CD4-positive, alpha-beta T cell treated with Interleukin-15 for 4 hours (primary cell): ENCODE results near the gene MYO6.

Experiments used
- DNase-seq: peaks from one replicate; pipeline ENCODE4 v3.0.0-alpha.2; 2020; ENCODE audit warnings: low spot score

The MYO6 gene

DNA sequence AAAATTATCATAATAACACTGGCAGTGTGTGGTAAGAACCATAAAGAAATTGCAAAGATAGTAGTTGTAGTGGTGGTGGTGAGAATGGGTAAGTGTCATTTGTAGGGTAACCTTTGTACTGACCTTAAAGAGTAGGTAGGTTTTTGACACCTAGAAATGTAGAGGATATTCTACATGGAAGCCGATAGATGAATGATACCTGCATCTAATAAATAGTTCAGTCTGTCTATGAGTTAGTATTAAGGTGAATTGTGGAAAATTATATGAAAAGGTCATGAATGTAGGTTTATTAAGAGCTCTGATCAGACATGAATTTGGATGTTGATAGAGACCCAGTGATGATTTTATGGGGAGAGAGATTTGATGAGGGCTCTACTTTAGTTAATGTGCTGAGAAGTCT, 78.1 kb downstream of the MYO6 start:
- no peak for DNase-seq

GRCh38 chr6:75830959-75831885, 82.2 kb downstream of the MYO6 start:
- DNase-seq = no peak

DNA sequence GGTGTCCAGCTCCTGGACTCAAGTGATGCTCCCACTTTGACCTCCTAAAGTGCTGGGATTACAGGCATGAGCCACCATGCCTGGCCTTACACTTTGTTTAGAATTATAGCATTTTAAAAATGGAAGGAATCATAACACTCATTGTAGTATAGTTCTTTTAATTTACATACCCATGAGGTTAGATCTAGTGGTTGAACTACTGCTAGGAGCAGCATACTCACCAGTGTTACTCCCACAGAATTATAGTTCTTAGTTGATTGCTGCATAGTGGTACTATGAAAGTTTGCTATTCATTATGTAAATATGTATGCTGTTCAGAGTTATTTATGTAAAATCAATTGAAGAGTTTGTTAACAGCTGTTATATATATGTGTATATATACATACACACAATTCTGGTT, 85.4 kb downstream of the MYO6 start:
- no peak for DNase-seq

DNA sequence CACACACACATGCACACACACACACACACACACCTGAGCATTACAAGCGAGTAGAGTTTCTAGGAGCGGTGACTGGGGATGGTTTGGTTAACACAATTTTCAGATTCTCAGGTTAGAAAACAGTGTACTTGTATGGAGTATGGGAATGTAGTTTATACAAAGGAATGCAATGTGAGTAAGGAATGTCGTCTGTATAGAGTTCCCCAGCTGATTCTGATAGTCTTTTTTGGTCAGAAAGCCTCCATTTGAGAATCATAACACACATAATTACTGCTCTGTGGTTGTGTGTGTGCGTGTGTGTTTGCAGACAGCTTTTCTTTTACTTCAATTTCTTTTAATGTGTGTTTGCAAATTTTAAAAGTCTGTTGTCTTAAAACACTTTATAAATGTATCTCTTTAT, 93.2 kb downstream of the MYO6 start:
- DNase-seq = no peak

GRCh38 chr6:75842732-75843131, 93.7 kb downstream of the MYO6 start:
- DNase-seq = no peak

GRCh38 chr6:75843396-75843795, 94.4 kb downstream of the MYO6 start:
- no peak for DNase-seq

DNA sequence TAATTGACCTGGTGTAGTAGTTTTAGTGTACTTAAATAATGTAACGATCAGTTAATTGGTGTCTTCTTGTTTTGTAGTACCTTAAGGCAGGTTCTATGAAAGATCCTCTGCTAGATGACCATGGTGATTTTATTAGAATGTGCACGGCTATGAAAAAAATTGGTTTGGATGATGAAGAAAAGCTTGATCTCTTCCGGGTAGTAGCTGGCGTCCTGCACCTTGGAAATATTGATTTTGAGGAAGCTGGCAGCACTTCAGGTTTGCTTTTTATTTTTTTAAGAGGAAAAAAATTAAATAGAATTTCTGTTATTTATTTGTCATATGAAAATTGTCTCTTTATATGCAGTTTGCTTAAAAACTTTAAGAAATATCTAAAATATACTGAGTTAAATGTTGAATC, 99.2 kb downstream of the MYO6 start:
- no peak for DNase-seq

DNA sequence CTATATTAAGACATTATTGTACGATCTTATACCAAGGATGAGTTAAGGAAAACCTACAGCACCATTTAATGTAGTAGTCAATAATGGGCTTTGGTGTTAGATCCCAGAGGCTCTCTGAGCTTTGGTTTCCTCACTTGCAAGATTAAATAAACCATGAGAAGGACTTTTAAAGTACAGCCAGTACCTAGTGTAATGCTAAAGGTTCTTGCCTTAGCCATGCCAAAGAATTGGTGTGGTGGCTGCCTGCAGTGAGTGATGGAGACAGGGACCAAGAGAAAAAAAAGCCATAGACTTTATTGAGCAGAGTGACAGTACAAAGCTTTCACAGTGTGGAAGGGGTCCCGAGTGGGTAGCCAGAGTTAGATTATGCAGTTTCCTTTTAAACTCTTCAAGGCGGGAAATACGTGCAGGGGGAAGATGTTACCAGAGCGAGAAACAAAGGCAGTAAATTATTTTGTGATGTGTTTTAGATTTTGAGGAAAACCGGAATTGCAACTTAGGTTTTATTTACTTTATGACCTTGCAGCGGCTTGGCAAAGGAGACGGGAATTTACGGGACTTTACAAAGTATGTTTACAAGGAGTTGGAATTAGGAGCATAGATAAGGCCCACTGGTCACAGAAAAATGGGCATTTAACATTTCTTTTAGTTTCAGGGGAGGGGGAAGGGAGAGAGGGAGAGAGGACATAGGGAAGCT, 100.4 kb downstream of the MYO6 start:
- DNase-seq = no peak

DNA sequence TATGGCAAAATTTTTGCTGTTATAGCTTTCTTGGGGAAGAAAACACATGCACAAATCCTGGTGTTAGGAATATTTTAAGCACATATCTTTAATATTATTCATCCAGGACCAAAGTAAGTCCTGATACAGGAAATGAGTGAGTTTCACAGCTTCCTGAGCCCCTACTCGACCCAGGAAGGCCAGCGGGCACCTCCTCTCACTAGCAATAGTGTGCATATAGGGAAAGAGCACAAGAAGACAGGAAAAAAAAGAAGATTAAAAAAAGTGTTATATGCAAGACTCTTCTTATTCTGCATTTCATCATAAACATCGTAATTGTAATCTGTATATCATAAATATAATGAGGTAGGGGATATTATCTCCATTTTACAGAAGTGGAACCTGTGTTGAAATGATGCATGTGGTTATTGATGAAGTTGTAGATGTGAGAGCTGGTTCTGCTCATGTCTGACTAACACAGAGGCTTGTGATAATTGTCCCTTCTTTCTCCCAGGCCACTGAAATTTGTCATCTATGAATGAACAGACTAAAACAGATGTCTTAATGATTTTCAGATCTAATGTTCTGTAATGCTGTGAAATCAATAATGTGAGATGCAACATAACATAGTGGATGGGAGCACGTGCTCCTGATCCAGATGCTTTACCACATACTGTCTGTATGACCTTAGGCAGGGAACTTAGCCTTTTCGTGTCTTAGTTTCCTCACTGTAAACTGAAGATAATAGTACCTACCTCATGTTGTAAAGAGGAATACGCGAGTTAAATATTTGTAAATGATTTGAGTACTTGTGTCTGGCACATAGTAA, 101.2 kb downstream of the MYO6 start:
- DNase-seq = no peak

- DNase-seq = no peak
Measured at GRCh38 chr6:75852721-75853120, 103.7 kb downstream of the MYO6 start.

- no peak for DNase-seq
Measured at GRCh38 chr6:75853806-75854205, 104.8 kb downstream of the MYO6 start.

- peak; percentile 24 for DNase-seq
Measured at GRCh38 chr6:75855052-75855451, 106.0 kb downstream of the MYO6 start.

DNA sequence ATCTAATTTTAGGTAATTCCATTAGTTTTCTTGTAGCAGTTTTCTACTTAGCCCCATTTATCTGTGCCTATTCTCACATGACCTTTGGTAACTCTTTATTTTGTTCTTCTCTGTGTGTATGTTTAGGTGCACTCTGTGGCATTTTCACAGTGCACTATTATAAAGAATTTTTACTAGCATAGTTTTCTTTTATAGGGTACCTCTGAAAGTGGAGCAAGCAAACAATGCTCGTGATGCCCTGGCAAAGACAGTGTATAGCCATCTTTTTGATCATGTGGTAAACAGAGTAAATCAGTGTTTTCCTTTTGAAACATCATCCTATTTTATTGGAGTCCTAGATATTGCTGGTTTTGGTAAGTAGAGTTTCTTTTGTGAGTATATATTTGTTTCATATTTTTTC, 107.9 kb downstream of the MYO6 start:
- no peak for DNase-seq

GRCh38 chr6:75863001-75863400, 114.0 kb downstream of the MYO6 start:
- DNase-seq = no peak

DNA sequence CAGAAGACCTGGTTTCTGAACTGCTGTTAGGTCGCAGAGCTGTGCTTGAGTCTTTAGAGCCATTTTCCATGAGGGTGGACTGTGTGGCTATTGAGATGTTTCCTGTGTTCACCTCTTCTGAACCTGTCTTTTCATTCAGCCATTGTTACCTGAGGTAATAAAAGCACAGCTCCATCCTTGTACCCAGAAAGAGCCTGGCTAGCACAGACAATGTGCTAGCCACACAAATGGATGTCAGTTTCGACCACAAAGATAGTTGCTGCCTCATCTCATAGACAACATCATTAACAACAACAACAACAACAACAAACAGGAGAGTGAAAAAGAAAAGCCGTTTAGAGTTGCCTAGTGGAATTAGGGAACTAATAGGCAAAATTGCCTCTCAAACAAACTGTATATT, 114.7 kb downstream of the MYO6 start:
- no peak for DNase-seq

DNA sequence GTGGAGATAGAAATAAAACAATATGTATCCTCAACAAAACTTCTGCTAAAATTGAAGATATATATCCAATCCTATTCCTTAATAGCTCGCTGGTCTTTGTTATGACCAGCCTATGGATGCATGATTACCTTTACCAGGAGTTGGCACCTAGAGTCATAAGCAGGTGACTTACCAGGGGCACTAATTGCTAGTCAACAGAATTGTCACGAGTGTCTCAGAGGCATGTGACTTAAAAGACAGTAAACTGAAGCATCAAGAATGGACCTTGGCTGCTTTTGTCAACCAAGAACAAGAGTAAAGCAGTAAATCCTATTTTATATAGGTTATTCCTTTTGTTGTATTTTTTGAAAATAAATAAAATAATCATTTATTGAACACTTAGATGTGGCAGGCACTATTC, 115.4 kb downstream of the MYO6 start:
- no peak for DNase-seq

- no peak for DNase-seq
Measured at GRCh38 chr6:75870389-75870788, 121.3 kb downstream of the MYO6 start.

- no peak for DNase-seq
Measured at GRCh38 chr6:75874224-75874623, 125.2 kb downstream of the MYO6 start.

DNA sequence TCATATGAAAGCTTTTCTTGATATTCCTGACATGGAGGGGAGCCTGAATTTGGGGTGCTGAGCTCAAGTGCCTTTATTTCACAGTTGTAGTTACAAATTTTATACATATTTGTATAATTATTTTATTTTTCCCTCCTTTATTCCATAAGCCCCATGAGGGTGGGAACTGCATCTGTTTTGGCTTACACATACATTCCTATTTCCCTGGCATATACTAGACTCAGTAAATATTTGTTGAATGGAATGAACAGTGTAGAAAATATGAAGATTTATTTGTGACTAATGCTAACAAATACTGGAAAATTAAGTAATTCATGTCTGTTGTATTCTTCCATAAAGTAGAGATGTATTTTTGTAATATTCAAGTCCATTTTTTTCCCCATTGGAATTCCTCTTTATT, 127.1 kb downstream of the MYO6 start:
- DNase-seq = no peak

DNA sequence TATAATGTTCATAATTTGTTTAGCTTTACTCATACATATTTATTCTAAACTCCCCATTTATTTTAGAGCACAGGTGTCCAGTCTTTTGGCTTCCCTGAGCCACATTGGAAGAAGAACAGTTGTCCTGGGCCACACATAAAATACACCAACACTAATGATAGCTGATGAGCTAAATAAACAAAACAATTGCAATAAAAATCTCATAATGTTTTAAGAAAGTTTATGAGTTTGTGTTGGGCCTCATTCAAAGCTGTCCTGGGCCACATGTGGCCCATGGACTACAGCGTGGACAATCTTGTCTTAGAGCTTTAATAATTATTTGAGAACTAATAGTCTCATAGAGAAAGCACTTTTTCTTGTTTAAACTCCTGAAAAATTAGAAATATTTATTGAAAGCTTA, 131.3 kb downstream of the MYO6 start:
- DNase-seq = no peak

GRCh38 chr6:75882734-75883133, 133.7 kb downstream of the MYO6 start:
- no peak for DNase-seq

DNA sequence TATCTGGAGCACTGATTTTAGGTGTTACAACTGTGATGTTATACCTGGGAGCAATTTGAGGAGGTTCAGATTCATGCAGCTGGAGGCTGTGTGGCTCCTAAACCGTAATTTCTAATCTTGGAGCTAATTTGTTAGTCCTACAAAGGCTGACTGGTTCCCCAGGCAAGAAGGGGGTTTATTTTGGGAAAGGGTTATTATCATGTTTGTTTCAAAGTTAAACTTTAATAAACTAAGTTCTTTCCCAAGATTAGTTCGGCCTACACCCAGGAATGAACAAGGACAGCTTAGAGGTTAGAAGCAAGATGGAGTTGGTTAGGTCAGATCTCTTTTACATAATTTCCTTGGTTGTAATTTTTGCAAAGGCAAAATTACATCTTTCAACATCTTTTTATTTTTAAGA, 135.8 kb downstream of the MYO6 start:
- no peak for DNase-seq

GRCh38 chr6:75892384-75892783, 143.3 kb downstream of the MYO6 start:
- DNase-seq = no peak
